ENCODE measurements around the gene TIMP2.

TIMP2 gene

DNA sequence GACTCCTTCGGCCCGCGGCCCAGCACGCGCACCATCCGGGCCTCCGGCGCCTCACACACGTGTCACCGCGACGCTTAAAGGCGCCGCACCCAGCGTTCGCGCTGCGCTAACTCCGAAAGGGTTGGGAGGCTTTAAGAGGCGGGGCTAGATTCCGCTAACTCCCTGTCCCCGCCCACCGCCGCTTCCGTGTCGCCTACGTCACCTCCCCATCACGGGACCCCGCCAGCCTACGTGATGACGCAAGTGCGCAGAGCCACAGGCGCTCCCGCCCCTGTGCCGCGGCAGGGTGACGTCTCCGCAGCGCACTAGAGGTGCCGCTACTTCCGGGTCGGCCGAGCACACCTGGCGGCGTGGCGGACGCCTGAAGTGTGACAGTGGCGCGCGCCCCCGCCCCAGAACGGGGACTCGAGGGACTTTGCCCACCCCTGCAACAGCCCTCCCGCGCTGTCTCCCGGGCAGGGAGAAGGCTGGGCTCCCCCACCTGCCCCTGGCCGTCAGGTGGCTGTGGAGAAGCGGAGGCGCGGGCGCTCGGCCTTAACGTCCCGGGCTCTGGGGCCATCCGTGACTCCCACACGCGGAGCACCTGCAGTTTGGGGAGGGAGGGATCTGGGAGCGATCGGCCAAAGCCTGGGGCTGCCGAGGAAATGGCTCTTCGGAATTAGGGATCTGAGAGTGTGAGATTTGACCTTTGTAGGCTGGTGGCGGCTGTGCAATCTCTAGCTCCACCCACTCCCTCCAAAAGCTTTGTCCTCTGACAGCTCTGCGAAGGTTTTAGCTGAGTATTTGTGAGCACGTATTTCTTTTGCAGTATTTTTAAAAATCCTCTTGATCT, 84.2 kb downstream of the TIMP2 start, which contains the start of gene USP36:
Gene USP36 (minus strand): TSS at position 35 of the 832 bp plus-strand sequence. CDS start 4,451 bp downstream, outside the sequence.
- in situ Hi-C loops (cut with HindIII; ENCODE audit: low sequenced_read_pairs), result no loop called here

DNA sequence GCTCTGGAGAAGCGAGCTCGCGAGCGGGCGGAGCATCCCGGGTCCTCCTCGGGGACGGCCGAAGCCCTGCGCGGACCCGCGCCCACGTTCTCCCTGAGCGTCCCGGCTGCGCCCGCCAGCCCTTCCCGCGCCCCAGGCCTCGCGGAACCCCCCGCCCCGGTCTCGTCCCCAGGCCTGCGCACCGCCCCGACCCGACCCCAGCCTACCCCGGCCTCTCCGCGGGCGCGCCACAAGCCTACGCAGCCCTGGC, 84.7 kb downstream of the TIMP2 start:
- in situ Hi-C loops (cut with HindIII; ENCODE audit: low sequenced_read_pairs), result no loop called here

DNA sequence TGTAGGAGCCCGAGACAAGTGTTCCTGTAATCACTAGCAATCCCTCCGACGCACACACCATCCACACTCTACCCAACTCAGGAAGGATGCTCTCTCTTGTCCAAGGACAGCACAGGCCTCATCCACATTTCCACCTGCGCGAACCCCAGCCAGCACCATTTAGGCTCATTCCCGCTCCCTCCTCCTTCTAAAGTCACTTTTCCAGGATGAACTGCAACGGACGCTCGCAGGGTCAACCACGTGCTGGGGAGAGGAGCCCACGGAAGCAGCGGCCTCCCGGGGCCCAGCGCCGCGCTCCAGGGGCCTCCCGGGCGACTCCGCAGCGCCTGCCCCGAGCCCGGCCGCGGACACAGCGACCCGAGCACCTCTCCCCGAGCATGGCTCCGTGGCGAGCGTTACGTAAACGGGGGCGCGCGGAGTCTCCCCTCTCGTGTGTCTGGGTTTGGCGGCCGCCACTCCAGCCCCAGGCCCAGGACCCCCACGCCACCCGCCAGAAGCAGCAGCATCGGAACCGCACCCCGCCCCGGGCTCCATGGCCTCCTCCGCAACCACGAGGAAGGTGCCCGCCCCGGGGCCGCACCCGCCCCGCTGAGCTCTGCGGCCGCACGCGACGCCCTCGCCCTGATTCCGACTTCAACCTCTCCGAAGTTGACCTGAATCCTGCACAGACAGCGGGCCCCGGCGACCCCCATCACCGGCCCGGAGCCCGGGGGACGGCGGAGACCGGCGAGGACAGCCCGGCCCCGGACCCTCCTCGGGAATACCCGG, 85.2 kb downstream of the TIMP2 start:
- in situ Hi-C loops (cut with HindIII; ENCODE audit: low sequenced_read_pairs), result no loop called here

DNA sequence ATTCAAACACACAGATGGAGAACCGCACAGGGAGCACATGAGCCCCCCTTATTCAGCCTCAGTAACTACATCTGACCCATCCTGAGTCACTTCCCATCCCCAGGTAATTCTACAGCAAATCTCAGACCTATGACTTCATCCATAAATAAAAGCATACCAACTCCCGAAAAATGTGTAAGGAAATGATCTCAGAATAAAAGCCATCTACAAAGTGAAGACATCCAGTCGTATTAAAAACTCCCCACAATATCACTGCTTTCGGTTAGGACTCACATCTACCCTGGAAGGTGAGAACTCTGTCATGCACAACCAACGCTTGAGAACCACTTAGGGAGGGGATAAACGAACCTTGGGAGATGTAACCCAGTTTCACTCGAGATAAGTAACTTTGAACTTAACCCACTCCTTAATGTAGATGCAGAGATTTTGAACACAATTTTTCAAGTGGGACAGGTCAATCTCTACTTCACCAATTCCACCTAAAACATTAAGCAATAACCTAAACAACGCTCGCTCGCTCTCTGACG, 85.9 kb downstream of the TIMP2 start:
- in situ Hi-C loops (cut with HindIII; ENCODE audit: low sequenced_read_pairs), result no loop called here

DNA sequence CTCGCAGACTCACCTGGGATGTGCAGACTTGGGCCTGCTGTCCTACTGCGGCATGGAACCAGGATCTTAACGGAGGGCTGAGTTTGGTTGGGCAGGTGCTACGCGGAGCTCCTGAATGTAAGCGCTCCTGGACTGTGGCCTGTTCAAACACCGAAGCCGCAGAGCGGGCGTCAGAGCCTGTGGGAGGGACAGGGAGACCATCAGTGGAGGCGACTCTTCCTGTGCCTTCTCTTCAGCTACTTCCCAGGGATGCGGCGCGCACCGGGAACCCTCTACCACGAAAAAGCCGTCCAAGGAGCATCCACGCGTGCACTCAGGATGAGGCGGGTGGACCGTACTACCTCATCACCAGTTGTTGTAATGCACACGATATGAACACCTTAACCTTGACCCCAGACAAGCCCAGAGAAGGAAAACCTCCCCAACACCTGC, 86.6 kb downstream of the TIMP2 start:
- in situ Hi-C loops (cut with HindIII; ENCODE audit: low sequenced_read_pairs), result no loop called here

DNA sequence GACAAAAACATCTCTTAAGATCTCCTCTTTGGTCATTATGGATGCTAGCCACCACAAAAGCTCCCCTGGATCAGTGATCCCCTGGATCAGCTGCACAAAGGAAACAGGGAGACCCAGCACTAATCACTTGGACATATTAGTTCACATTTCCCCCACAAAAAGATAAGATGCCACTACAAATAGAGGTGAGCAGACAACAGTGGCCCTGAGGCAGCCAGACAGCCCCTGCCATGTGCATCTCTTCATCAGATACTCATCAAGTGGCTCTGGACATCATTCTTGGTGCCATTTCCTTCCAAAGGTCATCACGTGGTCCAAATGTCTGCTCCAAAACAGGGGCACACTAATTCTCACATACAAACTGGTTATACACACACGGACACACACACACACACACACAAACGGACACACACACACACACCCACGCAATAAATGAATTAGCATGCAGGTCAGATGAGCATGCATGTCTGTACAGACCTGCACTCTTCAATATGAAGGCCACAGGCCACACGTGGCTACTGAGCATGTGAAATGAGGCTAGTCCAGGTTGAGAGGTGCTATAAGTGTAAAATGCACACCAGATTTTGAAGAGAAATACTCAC, 88.7 kb downstream of the TIMP2 start:
- in situ Hi-C loops (cut with HindIII; ENCODE audit: low sequenced_read_pairs), result no loop called here

DNA sequence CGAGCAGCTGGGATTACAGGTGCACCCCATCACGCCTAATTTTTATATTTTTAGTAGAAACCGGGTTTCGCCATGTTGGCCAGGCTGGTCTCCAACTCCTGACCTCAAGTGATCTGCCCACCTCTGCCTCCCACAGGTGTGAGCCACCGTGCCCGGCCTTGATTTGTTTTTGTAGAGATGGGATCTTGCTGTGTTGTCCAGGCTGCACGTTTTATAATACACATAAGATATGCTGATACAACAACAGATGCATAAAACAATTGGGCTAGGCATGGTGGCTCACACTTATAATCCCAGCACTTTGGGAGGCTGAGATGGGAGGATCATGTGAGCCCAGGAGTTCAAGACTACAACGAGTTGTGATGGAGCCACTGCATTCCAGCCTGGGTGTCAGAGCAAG, 90.6 kb downstream of the TIMP2 start:
- in situ Hi-C loops (cut with HindIII; ENCODE audit: low sequenced_read_pairs), result no loop called here

DNA sequence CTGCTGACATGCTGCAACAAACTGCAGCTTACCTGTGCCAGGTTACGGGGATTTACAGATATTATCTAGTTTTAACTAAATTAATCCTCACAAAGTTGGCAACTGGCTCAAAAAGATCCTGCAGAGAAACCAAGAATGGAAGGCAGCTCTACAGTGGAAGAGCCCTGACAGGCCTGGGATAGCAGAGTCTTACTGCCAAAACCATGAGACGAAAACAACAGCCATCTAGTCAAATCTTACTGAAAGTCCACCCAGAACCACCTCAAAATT, 92.7 kb downstream of the TIMP2 start:
- in situ Hi-C loops (cut with HindIII; ENCODE audit: low sequenced_read_pairs), result no loop called here

DNA sequence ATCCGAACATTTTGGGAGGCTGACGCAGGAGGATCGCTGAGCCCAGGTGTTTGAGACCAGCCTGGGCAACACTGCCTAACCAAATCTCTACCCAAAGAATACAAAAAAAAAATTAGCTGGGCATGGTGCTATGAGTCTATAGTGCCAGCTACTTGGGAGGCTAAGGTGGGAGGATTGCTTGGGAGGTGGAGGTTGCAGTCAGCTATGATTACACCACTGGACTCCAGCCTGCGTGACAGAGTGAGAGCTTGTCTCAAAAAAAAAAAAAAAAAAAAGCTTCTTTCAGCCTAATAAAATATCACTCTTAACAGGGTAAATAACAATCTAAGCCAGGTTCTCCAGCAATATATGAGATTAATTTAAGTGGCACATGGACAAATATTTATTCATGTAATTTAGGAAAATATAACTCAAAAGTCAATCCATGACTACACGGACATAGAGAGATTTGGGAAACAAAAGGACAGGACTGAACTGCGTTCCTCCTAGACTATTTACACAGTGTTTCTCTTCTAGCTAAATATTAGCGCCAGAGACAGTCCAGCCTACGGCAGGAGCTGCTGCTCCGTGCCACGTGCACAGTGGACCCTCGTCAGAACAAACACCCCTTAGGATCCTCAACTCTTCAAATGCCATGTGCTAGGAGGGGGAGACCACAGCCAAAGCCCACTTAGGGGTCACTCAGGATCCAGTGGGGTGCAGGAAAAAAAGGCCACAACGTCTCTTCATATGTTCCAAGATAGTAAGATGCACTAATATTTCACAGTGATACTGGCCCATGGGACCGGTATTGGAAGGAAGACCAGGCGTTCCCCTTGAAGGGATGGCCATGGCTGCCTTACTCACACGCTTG, 93.3 kb downstream of the TIMP2 start:
- in situ Hi-C loops (cut with HindIII; ENCODE audit: low sequenced_read_pairs), result no loop called here

DNA sequence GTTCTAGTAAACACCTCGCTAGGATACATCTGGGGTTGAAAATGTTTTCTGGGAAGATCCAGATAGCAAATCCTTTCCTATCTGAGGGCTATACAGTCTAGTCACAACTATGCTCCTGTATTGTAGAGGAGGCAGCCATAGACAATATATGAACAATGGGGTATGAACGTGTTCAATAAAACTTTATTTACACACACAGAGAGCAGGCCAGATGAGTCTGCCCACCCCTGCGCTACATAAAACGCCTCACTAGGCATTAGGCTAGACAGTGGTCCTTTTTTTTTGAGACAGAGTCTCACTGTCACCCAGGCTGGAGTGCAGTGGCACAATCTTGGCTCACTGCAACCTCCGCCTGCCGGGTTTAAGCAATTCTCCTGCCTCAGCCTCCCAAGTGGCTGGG, 95.7 kb downstream of the TIMP2 start:
- in situ Hi-C loops (cut with HindIII; ENCODE audit: low sequenced_read_pairs), result no loop called here

DNA sequence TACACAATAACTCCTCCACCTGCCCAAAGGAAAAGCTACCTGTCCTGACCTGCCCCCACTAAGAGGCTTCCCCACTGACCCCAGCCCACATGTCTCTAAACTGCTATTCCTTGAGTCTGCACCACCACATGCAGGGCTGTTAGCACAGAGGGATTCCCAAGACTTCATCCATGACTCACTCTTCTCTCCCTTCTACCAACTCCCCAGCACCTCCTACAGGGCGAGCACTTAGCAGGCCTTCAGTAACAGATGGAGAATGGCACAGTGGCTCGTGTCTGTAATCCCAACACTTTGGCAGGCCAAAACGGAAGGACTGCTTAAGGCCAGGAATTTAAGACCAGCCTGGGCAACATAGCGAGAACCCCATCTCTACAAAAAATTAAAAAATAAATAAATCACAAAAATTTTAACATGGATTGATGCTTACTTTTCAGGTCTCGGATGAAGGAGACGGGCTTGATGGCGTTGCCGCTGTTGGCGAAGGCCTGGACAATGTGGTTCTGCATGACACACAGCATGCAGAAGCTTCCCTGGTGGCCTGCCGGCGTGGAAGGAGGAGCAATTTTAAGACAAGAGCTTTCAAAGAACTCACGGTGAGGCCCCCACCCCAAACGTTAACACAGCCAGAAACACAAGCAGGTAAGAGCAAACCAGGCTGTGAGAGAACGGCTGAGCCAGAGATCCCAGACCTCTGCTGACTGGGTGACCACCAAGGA, 96.6 kb downstream of the TIMP2 start:
- in situ Hi-C loops (cut with HindIII; ENCODE audit: low sequenced_read_pairs), result no loop called here

DNA sequence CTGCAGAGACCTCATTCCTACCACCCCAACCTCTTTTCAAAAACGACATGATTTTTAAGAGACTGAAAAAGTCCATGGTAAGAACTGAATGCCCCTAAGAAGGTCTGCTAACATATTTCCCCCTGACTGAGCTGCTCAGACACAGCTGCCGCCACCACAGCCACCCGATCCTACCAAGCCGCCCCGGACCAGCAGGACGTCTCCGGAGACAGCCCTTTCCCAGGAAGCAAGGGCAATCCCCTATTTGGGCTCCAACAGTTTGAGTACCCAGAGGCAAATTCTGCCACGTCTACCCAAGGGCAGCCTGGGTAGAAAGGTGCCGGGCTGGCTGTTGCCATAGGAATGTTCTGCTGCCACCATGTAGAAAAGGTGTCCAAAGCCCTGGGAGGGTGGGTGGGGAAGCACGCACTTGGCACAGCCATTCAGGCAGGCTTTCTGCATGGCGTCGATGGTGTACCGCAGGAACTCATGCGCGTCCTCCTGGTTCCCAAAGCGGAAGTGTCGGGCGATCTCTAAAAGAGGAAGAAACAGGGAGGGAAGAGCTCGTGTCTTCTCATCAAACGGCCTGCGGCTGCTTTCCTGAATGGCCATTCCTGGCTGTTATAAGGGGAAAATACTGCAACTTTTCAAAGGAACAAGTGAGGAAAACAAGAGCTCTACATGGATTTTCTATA, 98.2 kb downstream of the TIMP2 start:
- in situ Hi-C loops (cut with HindIII; ENCODE audit: low sequenced_read_pairs), result no loop called here

DNA sequence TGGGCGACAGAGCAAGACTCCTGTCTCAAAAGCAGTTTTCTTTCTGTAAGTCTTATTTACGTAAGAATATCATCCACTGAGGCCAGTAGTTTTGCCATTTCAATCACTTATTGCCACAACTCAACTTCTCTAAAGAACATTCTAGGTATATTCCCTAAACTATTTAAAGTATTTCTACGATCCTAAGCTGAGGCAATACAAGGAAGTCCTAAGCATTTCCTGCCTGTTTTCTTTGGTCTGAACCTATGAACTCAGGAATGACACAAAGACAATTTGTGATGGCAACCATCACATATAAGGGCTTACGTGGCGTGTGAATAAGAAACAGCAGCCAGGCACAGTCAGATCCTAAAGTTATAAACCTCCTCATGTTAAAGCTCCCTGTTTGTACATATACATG, 98.8 kb downstream of the TIMP2 start:
- in situ Hi-C loops (cut with HindIII; ENCODE audit: low sequenced_read_pairs), result no loop called here

DNA sequence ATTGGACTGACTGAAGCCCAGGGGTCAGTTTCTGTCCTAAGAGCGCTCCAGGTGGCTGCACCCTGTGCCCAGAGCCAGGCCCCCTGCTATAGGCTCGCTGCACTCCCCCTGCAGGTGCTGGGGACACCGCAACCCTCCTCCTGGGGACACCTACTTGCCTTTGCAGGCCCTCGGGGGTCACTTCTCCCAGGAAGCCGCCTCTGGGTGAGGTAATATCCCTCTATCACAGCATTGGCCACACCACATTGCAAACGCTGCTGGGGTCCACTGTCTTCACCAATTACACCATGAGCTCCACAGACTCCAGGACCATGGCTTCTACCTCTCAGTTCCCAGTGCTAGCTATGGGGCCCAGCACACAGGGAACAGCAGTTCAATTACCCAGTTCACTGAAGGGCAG, 99.5 kb downstream of the TIMP2 start:
- in situ Hi-C loops (cut with HindIII; ENCODE audit: low sequenced_read_pairs), result no loop called here

DNA sequence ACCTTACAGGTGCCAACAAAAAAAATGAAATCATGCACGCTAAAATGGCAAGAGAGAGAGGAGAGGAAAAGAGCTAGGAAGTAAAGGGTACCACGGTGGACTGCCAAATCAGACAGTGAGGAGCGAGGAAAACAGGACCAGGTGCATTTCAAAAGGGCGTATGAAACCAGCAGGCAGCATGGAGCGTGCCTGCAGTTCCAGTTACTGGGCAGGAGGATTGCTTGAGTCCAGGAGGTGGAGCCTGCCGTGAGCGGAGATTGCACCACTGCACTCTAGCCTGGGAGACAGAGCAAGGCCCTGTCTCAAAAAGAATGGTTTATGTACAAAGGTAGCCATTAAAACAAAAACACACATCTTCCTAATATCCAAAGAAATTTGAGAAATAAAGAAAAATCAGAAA, 100.9 kb downstream of the TIMP2 start:
- in situ Hi-C loops (cut with HindIII; ENCODE audit: low sequenced_read_pairs), result no loop called here

DNA sequence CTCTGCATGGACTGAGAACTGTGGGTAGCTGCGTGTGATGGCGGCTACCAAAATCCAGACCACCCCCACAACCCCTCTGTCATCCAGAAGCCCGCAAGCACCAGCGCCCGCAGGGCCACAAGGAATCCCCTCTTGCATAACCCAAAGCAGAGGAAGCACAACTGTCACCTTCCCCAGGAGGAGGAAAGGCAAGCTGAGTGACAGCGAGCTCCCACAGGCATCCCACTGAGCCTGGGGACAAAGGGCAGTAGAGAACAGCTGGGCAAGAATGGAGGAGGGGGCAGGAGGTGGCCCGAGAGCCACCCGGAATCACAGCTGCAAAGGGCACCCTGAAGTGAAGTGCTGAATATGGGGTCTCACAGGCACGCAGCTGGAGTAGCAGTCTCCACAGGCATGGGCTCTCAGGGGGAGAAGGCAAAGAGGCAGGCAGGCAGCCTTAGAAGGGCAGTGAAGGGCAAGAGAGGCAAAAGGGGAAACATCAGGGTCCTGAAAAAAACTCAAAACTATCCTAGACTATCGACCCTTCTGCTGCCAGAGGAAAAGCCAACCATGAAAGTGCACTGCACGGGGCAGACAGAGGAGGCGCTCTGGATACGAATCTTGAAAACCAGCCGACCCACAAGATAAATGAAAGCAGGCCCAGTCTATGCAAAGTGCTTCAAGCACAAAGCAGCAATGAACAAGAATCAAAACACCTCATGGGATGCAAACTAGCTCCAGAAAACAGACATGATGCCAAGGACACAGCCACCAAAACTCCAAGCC, 101.7 kb downstream of the TIMP2 start:
- in situ Hi-C loops (cut with HindIII; ENCODE audit: low sequenced_read_pairs), result no loop called here

DNA sequence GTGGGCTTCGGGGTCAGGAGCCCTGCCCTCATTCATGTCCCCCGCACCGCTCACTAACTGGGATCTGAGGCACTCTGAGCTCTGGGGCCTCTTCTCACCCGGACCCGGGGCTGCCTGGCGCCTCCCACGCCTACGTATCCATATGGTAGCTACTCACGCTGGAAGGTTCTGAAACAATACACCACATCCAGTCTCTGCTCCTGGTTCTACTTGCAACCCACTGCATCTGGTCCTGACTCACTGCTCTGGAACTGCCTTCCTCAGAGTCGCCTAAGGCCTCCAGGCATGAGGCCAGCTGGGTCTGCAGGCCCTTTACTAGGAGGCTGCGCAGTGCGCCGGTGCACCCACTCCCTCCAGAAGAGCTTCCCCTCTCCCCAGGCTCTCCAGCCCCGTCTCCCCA, 102.6 kb downstream of the TIMP2 start:
- in situ Hi-C loops (cut with HindIII; ENCODE audit: low sequenced_read_pairs), result no loop called here

DNA sequence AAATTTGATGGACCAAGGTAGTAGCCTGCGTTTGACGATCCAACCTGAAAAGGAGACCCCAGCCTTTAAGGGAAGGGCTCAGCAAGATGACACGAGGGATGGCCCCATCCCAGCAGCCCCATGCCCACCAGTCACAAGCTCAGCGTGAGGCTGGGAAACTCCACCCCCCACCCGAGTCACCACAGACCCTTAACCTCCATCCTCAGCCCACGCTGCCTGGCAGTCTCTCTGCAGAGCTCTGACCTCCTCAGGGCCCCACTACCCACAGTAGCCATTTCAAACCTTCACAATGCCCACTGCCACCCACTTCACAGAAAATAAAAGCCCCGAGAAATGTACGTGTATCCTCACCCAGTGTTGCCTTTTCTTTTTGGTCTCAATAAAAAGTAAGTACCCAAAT, 103.2 kb downstream of the TIMP2 start:
- in situ Hi-C loops (cut with HindIII; ENCODE audit: low sequenced_read_pairs), result no loop called here

DNA sequence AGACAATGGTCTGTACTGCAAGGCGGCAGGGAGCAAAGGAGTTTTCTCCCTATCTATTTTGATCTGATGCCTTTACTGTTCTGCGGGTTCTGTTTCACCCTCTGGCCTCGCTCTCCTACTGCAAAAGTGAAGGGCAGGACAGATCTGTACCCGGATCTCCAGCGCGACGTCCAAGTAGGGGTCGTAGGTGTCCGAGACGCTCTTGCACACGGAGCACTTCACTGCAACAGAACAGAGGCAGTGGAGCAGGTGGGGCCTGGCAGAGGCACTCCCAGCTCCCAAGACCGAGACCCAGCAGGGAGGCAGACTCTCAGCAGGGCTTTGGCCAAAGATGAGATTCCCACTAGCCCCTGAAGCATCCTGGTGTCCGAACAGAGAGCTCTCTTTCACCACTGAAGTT, 104.3 kb downstream of the TIMP2 start:
- in situ Hi-C loops (cut with HindIII; ENCODE audit: low sequenced_read_pairs), result no loop called here
